BE2C (cell line): ENCODE results near the gene SMCO2.

ENCODE experiments used
- DNase-seq: peaks from one replicate; pipeline ENCODE4 v3.0.0-alpha.2; 2020
- H3K27me3 ChIP-seq: fragments of 250-450 bp; sonication (Bioruptor Pico); 2 replicates; pipeline ENCODE4 v1.5.1; 2020; ENCODE audit warnings: mild to moderate bottlenecking
- H3K36me3 ChIP-seq: fragments of 250-450 bp; sonication (Bioruptor Pico); 2 replicates; pipeline ENCODE4 v1.5.1; 2020; ENCODE audit warnings: mild to moderate bottlenecking
- H3K4me1 ChIP-seq: fragments of 250-450 bp; sonication (Bioruptor Pico); 2 replicates; pipeline ENCODE4 v1.5.1; 2020
- H3K4me3 ChIP-seq: 2 replicates; pipeline ENCODE4 v1.5.1; 2011; ENCODE audit warnings: low read depth, low read length
- H3K9me3 ChIP-seq: fragments of 250-450 bp; sonication (Bioruptor Pico); 2 replicates; pipeline ENCODE4 v1.5.1; 2020
- CTCF ChIP-seq: IDR thresholded peaks from 2 replicates; pipeline ENCODE4 v1.5.1; 2012; ENCODE audit warnings: mild to moderate bottlenecking, low read depth, low read length

SMCO2 gene

DNA sequence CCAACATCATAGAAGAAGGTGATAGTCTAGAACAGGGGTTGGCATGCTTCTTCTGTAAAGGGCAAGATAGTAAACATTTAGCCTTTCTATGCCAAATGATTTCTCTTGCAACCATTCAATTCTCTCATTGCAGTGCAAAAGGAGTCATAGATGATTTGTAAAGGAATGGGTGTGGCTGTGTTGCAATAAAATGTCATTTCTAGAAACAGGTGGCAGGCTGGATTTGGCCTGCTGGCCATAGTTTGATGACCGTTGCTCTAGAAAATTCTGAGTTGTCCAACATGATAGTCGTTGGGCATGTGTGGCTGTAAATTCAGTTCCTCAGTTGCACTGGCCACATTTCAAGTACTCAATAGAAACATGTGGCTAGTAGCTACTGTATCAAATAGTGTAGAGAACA, 21.7 kb downstream of the SMCO2 start:
- no peaks in the 10 kb centered on the region for H3K36me3 ChIP-seq
- no peaks in the 10 kb centered on the region for H3K27me3 ChIP-seq
- H3K4me1 ChIP-seq = no peaks in the 10 kb centered on the region
- no peak for DNase-seq
- TF ChIP-seq CTCF = no peak
- no peak overlapping the region for H3K4me3 ChIP-seq
- no peaks in the 10 kb centered on the region for H3K9me3 ChIP-seq

DNA sequence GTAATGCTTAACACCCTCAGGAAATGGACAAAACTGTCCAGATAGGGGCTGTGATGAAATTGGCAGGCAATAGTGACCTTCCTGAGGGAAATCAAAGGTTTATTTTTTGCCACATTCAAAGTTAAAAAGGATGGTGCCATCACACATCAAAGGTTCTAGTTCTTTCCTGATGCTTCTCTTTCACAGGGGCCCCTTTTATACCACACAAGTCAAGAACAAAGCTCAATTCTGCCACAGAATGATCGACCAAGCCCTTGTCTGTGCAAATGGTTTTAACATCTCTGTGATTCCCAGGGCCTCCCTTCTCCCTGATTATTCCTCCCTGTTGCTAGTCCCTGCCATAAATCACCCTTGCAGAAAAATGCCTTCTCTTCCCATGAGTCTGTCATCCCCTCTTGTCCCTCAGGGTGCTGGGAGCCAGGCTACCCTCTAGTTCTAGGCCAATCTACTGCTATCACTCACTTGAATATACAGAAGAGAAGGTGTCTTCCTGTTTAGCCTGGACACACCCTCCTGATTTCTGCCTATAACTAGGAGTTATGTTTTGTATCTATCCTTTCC, 22.7 kb downstream of the SMCO2 start:
- Histone ChIP-seq H3K9me3 (no peaks in the 10 kb centered on the region), H3K4me3 (no peak overlapping the region), H3K36me3 (no peaks in the 10 kb centered on the region), H3K4me1 (no peaks in the 10 kb centered on the region), H3K27me3 (no peaks in the 10 kb centered on the region)
- DNase-seq = no peak
- no peak for TF ChIP-seq CTCF

DNA sequence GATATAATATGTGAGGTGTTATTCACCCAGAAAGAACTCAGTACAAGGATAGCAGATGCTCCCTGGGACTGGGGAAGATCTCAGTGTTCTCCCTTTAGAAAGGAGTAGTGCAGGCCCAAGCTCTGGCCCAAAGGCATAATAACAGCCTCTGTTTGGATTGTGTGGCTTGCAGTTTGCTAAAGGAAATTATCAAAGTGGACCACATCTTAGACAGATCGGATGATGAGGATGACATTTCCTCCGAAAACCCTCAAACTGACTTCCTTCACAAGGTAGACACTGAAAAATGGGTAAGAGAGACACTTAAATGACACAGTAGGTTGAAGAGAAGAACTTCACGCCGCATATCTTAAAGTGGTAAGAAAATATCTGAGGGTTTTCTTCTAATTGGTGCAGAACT, 26.1 kb downstream of the SMCO2 start:
- H3K27me3 ChIP-seq = no peaks in the 10 kb centered on the region
- no peaks in the 10 kb centered on the region for H3K4me1 ChIP-seq
- no peak for TF ChIP-seq CTCF
- no peaks in the 10 kb centered on the region for H3K9me3 ChIP-seq
- no peaks in the 10 kb centered on the region for H3K36me3 ChIP-seq
- DNase-seq = no peak
- H3K4me3 ChIP-seq = no peak overlapping the region

- no peak for TF ChIP-seq CTCF
- Histone ChIP-seq H3K4me1 (no peaks in the 10 kb centered on the region), H3K4me3 (no peak overlapping the region), H3K9me3 (peaks cover 4% of the 10 kb centered on the region; the same call in 1 of the 2 replicates), H3K27me3 (no peaks in the 10 kb centered on the region), H3K36me3 (no peaks in the 10 kb centered on the region)
- no peak for DNase-seq
These were observed 27.8 kb downstream of the SMCO2 start for GRCh38 chr12:27474344-27474743.

DNA sequence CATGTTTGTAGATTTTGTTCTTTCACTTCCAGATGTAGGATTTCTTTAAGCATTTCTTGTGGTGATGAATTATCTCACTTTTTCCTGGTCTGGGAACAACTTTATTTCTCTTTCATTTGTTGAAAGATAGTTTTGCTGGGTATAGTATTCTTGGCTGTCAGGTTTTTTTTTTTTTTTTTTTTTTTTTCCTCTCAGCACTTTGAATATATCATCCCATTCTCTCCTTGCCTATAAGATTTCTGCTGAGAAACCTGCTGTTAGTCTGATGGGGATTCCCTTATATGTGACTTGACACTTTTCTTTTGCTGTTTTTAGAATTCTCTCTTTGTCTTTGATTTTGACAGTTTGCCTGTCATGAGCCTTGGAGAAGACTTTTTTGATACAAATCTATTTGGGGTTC, 30.5 kb downstream of the SMCO2 start:
- Histone ChIP-seq H3K9me3 (peaks cover 4% of the 10 kb centered on the region; the same call in 1 of the 2 replicates), H3K27me3 (no peaks in the 10 kb centered on the region), H3K4me1 (no peaks in the 10 kb centered on the region), H3K36me3 (no peaks in the 10 kb centered on the region), H3K4me3 (no peak overlapping the region)
- no peak for TF ChIP-seq CTCF
- DNase-seq = no peak

GRCh38 chr12:27478949-27479348, 32.4 kb downstream of the SMCO2 start:
- no peak for DNase-seq
- Histone ChIP-seq H3K27me3 (no peaks in the 10 kb centered on the region), H3K4me3 (no peak overlapping the region), H3K36me3 (no peaks in the 10 kb centered on the region), H3K4me1 (no peaks in the 10 kb centered on the region), H3K9me3 (peaks cover 4% of the 10 kb centered on the region; the same call in 1 of the 2 replicates)
- no peak for TF ChIP-seq CTCF
